Sigmoid colon (tissue), 4 donors: ENCODE measurements around the gene OR6J1.

Experiments
- EP300 ChIP-seq, 4 donors: sonication (generic); formaldehyde crosslinking; IDR thresholded peaks; one replicate each; pipeline ENCODE4 v1.6.1; 2017; ENCODE audit warnings: antibody characterized with exemption in 4 of 4
- POLR2A ChIP-seq, 2 donors: fragments of 450-650 bp; IDR thresholded peaks; one replicate each; pipeline ENCODE4 v1.6.1; 2016; ENCODE audit warnings: antibody characterized with exemption in 2 of 2, mild to moderate bottlenecking in 2 of 2, moderate library complexity in 2 of 2
- POLR2AphosphoS5 ChIP-seq, 4 donors: sonication (generic); formaldehyde crosslinking; IDR thresholded peaks; one replicate each; pipeline ENCODE4 v1.6.1; 2017; ENCODE audit warnings: antibody characterized with exemption in 4 of 4
- TF ChIP-seq, protein P1 (sequence below), 4 experiments: fragments of 450-650 bp in 3 of 4; fragments of 200-600 bp in 1 of 4; IDR thresholded peaks; one replicate each; pipeline ENCODE4 v1.5.1; 2016 to 2019; ENCODE audit warnings: antibody characterized with exemption in 4 of 4, mild to moderate bottlenecking in 3 of 4, moderate library complexity in 2 of 4

DNA sequence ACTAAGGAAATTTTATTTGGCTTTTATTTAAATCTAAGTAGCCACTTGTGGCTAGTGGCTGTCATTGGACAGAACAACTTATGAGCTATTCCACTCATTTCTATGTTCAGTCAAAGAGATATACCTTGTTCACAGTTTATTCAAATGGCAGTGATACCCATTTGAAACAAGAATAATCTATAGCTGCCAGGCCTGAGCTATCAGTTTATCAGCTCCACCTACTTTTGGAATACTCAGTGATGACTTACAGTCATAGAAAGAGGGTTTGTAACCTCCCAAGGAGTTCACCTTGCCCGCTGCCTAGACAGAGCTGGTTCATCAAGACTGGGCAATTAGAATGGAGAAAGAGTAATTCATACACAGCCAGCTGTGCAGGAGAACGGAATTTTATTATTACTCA is 50.6 kb downstream of the OR6J1 start:
- TF ChIP-seq, protein P1, sequence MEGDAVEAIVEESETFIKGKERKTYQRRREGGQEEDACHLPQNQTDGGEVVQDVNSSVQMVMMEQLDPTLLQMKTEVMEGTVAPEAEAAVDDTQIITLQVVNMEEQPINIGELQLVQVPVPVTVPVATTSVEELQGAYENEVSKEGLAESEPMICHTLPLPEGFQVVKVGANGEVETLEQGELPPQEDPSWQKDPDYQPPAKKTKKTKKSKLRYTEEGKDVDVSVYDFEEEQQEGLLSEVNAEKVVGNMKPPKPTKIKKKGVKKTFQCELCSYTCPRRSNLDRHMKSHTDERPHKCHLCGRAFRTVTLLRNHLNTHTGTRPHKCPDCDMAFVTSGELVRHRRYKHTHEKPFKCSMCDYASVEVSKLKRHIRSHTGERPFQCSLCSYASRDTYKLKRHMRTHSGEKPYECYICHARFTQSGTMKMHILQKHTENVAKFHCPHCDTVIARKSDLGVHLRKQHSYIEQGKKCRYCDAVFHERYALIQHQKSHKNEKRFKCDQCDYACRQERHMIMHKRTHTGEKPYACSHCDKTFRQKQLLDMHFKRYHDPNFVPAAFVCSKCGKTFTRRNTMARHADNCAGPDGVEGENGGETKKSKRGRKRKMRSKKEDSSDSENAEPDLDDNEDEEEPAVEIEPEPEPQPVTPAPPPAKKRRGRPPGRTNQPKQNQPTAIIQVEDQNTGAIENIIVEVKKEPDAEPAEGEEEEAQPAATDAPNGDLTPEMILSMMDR (IDR thresholded peaks at IDR 0.05) = no peak
- no peak for TF ChIP-seq POLR2AphosphoS5 (IDR thresholded peaks at IDR 0.05)
- TF ChIP-seq POLR2A (IDR thresholded peaks at IDR 0.05) = no peak
- TF ChIP-seq EP300 (IDR thresholded peaks at IDR 0.05) = no peak
